ENCODE results near the gene MAPK8IP2.
"Not testable (repeated sequence)": the region's sequence is repeated elsewhere in the genome, so short reads cannot be mapped to it uniquely, and the experiment has no call there.

Gene MAPK8IP2

GRCh38 chr22:50605613-50606074, 5.1 kb downstream of the MAPK8IP2 start:
- no peak for TF ChIP-seq CTCF (IDR thresholded peaks at IDR 0.05)
- no peak overlapping the region for H3K4me3 ChIP-seq (ENCODE audit: low read depth, low read length)
- no peaks in the 10 kb centered on the region for H3K9me3 ChIP-seq (ENCODE audit: control insufficient read depth, low read length)
- no peak overlapping the region for H3K4me2 ChIP-seq (ENCODE audit: low read length)
- H3K79me2 ChIP-seq = no peaks in the 10 kb centered on the region
- H3K27ac ChIP-seq = no peak overlapping the region
- H3K36me3 ChIP-seq (ENCODE audit: control insufficient read depth, insufficient read depth, low read length) = no peaks in the 10 kb centered on the region
- H2AFZ ChIP-seq = no peak overlapping the region
- H3K9ac ChIP-seq = no peak overlapping the region
- H3K27me3 ChIP-seq (ENCODE audit: control insufficient read depth, insufficient read depth, low read length) = no peaks in the 10 kb centered on the region
- no peaks in the 10 kb centered on the region for H3K4me1 ChIP-seq

GRCh38 chr22:50606165-50606945, 5.8 kb downstream of the MAPK8IP2 start:
- Histone ChIP-seq H3K27me3 (ENCODE audit: control insufficient read depth, insufficient read depth, low read length) (no peaks in the 10 kb centered on the region), H3K9me3 (ENCODE audit: control insufficient read depth, low read length) (no peaks in the 10 kb centered on the region), H3K4me2 (ENCODE audit: low read length) (no peak overlapping the region), H3K27ac (no peak overlapping the region), H3K9ac (no peak overlapping the region), H3K79me2 (no peaks in the 10 kb centered on the region), H2AFZ (no peak overlapping the region), H3K4me1 (no peaks in the 10 kb centered on the region), H3K36me3 (ENCODE audit: control insufficient read depth, insufficient read depth, low read length) (no peaks in the 10 kb centered on the region), H3K4me3 (ENCODE audit: low read depth, low read length) (no peak overlapping the region)
- TF ChIP-seq CTCF (IDR thresholded peaks at IDR 0.05) = no peak

GRCh38 chr22:50606946-50607658, 6.5 kb downstream of the MAPK8IP2 start:
- Histone ChIP-seq H3K9me3 (ENCODE audit: control insufficient read depth, low read length) (no peaks in the 10 kb centered on the region), H3K4me3 (ENCODE audit: low read depth, low read length) (no peak overlapping the region), H3K27ac (no peak overlapping the region), H3K4me2 (ENCODE audit: low read length) (no peak overlapping the region), H3K79me2 (no peaks in the 10 kb centered on the region), H3K9ac (no peak overlapping the region), H3K4me1 (no peaks in the 10 kb centered on the region), H2AFZ (no peak overlapping the region), H3K36me3 (ENCODE audit: control insufficient read depth, insufficient read depth, low read length) (no peaks in the 10 kb centered on the region), H3K27me3 (ENCODE audit: control insufficient read depth, insufficient read depth, low read length) (no peaks in the 10 kb centered on the region)
- no peak for TF ChIP-seq CTCF (IDR thresholded peaks at IDR 0.05)

- Histone ChIP-seq H3K27ac (no peak overlapping the region), H3K36me3 (ENCODE audit: control insufficient read depth, insufficient read depth, low read length) (no peaks in the 10 kb centered on the region), H3K9me3 (ENCODE audit: control insufficient read depth, low read length) (no peaks in the 10 kb centered on the region), H3K4me3 (ENCODE audit: low read depth, low read length) (no peak overlapping the region), H3K4me2 (ENCODE audit: low read length) (no peak overlapping the region), H3K27me3 (ENCODE audit: control insufficient read depth, insufficient read depth, low read length) (no peaks in the 10 kb centered on the region), H2AFZ (no peak overlapping the region), H3K79me2 (no peaks in the 10 kb centered on the region), H3K9ac (no peak overlapping the region), H3K4me1 (no peaks in the 10 kb centered on the region)
- no peak for TF ChIP-seq CTCF (IDR thresholded peaks at IDR 0.05)
These were observed 7.0 kb downstream of the MAPK8IP2 start for GRCh38 chr22:50607659-50608020.

GRCh38 chr22:50608058-50608840, 7.7 kb downstream of the MAPK8IP2 start:
- not testable (repeated sequence) for H3K27me3 ChIP-seq (ENCODE audit: control insufficient read depth, insufficient read depth, low read length); H2AFZ ChIP-seq; H3K4me3 ChIP-seq (ENCODE audit: low read depth, low read length); H3K9me3 ChIP-seq (ENCODE audit: control insufficient read depth, low read length); H3K4me2 ChIP-seq (ENCODE audit: low read length); H3K79me2 ChIP-seq; H3K4me1 ChIP-seq; H3K9ac ChIP-seq; H3K36me3 ChIP-seq (ENCODE audit: control insufficient read depth, insufficient read depth, low read length); H3K27ac ChIP-seq

Data from parathyroid adenoma (tissue), 2 donors.